ENCODE measurements around the gene VSIG10L2.

Gene VSIG10L2

DNA sequence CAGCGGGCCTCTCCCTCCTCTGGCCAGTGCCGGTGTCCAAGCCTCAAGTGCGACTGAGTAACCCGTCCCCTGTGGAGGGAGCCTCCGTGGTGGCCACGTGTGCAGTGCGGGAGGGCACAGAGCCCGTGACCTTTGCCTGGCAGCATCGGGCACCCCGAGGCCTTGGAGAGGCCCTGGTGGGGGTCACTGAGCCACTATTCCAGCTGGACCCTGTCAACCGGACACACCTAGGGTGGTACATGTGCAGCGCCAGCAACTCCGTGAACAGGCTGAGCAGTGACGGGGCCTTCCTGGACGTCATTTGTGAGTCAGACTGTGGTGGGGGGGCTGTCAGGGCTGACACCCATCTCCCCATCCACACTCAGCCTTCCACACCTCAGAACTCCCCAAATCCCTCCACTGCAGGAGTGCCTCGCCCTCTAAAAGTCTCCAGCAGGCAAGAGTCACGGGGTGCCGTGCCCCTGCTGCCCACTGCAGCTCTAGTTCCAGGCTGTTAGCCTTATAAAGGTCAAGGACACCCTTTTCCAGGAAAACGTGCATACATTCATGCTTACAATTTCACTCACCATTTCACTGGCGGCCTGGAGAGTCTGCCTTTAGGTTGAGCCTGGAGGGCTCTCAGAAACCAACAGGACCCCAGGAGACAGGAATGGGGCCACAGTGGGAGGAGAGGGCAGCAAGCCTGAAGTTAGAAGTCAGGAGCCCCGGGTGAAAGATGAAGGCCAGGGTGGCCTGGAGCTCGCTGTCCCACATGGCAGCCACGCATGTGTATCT is 2.6 kb downstream of the VSIG10L2 start:
- DNase-seq = no peak

DNA sequence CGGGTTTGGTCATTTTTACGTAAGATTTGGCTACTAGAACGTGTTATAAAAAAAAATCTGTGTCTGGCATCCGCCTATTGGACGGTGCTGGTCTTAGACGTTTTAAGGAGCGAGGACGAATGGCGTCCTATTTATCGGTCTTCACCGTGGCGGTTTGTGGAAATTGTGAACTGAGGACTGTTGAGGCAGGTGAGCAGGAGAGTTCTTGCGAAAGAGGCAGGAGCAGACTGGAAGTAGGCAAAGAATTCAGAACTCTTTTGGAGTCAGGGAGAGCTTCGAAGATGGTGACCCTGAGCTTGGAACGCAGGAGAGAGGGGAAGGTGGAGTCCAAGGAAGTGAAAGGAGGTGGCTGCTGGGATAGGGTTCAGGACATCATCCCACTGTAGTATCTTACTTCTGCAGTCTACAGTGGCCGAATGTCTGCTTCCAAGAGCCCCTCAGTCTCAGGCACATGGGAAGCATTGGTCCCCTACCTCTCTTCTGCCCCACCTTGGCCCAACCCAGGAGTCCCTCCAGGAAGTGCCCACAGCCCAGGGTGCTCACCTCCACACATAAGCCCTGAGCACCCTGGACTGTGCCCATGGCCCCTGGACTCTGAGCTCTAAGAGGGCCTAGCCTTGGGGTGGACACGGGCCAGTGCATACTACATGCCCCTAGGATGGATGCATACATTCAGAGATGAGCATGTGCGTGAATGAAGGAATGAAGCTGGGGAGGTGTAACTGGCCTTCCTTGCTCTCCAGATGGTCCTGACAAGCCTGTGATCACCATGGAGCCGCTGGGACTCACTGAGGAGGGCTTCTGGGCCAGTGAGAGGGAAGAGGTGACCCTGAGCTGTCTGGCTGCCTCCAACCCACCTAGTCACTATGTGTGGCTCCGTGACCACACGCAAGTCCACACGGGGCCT is 3.7 kb downstream of the VSIG10L2 start:
- DNase-seq = no peak

- DNase-seq = no peak
Measured at GRCh38 chr11:125950178-125950490, 4.3 kb downstream of the VSIG10L2 start.

GRCh38 chr11:125950696-125951651 is 5.1 kb downstream of the VSIG10L2 start:
- no peak for DNase-seq

DNA sequence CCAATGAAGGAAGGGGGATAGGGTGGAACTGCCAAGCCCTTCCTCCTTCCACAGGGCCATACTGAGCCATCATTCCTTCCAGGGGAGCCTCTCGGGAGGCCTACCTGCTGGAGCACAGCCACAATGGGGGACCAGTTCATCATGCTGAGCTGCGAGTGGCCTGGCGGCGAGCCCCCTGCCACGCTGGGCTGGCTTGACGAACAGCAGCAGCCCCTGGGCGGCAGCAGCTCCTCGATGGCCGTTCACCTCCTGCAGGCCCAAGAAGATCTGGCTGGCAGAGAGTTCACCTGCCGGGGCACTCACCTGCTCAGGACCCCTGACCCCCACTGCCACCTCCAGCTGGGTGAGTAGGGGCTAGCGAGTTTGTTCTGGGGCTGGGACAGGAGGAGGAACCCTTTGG is 5.9 kb downstream of the VSIG10L2 start:
- no peak for DNase-seq

DNA sequence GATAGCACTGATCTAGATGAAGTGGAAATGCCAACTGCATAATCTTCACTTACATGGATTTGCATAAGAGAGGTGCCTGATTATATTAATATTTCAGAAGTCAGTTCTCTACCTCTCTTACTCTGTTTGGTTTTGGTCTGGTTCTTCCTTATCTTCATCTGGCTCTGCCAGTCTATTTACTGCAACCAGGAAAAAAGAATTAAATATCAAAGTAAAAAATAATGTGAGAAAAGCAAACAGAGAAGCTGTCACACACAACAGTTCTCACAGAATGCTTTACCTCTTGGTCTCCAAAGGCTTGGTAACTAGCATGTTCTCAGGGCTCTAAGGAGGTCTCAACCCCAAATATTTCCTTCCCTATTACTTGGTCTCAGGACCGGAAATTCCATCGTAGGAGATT is 6.7 kb downstream of the VSIG10L2 start:
- no peak for DNase-seq

DNA sequence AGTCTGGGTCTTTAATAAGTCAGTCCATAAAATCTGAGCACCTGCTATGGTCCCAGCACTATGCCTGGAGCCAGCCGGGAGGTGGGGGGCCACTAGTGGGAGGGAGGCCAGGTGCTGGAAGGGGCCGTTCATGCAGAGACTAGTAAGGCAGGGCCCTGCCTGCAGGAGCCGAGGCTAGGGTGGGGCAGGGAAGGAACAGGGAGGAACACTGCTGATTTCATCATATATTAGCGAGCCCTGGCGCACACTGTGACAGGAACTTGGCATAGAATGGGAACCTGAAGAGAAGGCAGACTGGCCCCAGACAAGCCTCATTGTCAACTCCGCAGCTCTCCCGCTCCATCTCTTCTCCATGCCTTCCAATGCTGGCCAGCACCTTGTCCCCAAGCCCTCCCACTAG is 7.1 kb downstream of the VSIG10L2 start:
- DNase-seq = no peak

GRCh38 chr11:125953401-125953935 is 7.6 kb downstream of the VSIG10L2 start:
- no peak for DNase-seq

GRCh38 chr11:125954123-125954944 is 8.5 kb downstream of the VSIG10L2 start:
- no peak for DNase-seq

DNA sequence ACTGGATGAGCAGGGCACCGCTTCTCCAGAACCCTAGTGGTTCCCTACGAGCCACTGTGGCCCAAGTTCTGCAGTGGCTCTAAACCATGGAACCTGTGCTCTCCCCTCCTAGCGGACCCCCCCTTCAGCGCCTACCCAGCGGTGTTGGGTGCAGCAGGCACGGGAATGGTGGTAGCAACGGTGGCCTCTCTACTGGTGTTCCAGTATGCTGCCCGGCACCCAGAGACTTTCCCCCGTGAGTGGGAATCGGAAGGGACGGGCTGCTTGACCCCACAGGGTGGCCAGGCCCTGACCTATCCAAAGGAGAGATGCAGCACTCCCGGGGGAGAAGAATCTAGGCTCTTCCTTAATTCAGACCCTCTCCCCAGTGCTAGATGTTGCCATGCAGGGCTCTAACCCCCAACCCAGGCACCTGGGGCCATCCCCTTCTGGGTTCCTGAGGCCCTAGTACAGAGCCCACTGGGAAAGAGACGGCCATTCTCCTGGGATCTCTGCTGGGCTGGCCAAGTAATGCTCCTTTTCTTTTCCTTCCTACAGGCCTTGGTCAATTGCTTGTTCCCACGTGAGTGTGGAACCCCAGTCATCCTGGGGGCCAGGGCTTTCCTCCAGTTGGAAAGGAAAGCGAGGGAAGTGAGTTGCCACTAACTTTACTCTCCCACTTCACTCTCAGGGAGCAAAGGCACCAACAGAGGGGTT is 9.2 kb downstream of the VSIG10L2 start:
- DNase-seq = no peak

GRCh38 chr11:125955856-125956255 is 10.0 kb downstream of the VSIG10L2 start:
- DNase-seq = no peak

DNA sequence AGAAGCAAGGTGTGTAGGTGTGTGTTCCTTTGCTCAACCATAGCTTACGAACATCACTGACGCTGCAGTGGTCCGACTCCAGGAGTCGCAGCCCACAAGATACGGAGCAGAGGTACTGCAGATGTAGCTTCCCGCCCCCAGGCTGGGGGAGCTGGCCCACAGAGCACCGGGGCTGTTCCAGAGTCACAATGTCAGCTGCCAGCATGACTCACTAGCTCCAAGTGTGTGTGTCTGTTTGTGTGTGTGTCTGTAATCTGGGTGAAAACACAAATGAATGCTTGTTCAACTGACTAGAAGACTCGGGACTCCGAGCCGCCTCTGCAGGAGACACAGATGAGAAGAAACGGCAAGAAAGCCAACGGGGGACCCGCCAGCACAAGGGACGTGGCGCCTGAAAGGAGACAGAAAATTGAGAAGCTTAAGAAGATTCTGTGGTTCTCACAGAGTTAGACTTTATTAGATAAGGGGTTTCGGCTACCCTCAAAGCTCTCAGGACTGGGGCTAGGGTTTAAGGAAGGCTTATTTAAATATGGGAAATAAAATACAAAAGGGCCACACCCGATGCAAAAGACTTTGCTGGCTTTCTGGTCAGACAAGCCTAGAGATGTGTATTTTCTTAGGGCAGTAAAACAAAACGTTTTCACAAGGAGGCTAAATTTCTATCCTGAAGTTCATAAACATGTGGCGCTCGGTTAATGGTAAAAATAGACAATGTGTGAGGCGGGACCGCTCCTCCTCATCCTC is 10.7 kb downstream of the VSIG10L2 start:
- DNase-seq = no peak

DNA sequence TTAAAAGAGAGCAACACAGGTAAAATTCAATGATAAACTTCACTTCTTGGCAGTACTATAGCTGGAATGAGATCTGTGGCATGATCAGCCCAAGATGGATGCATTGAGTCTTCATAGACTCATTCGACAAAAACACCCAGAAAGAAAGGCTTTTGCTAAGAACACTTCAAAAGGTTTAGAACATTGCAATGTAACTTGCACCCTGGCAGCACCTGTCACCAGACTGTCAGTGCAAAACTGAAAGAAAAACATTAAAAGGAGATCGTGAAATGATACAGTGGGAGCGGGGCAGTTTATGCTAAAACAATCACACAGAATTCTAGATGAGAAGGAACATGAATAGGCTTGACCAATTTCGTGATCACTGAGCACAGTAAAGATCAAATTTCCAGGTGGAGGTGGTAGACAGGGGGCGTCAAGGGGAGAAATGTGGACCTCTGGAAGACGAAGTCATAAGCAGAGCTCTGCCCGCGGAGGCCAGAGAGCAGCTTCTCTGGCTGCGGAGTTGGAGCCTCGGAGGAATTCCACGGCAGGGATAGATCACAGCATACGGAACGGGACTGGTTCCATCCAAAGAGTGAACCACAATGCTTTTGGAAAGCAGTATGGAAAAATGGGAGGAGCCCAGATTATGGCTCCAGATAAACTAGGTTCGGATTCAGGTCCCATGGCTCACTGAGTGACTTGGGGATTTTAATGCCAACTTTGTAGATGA is 11.9 kb downstream of the VSIG10L2 start:
- no peak for DNase-seq

DNA sequence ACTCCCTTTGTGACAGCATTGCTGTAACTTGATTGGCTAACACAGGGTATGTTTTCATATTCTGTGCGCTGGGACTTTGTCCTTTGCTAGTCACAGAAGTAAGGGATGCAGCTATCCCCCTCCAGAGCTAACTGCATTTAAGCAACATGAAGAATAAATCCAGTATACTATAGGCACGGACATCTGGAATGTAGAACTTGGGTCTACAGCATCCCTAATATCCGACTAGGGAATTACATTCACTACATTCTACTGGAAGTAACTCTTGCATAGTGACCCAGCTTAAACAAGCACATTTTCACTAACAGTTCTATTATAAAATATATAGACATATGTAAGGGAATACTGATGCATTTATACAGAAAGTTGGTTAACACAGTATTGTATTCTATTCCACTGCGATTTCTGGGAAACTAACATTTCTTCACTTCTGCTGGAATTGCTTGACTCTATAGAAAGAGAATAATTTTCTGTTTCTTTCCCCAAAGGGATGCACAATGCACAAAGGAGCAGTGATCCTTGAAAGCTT is 13.1 kb downstream of the VSIG10L2 start:
- DNase-seq = no peak

GRCh38 chr11:125959511-125959910 is 13.7 kb downstream of the VSIG10L2 start:
- DNase-seq = no peak

DNA sequence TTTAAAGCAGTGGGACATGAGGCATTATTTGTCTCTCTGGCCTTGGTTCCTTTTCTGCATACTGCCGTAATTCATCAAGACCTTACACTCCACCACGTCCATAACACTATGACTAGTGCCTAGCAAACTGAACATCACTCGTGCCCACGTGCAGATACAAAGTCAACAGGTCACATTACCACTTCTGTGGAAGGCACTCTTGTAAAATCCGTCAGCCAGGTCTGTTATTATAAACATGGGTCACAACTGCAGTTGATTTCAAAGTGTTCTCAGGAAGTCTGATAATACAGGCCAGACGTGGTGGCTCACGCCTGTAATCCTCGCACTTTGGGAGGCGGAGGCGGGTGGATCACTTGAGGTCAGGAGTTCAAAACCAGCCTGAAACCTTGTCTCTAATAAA is 14.1 kb downstream of the VSIG10L2 start:
- DNase-seq = no peak

- DNase-seq = no peak
Measured at GRCh38 chr11:125960771-125961170, 14.9 kb downstream of the VSIG10L2 start.

DNA sequence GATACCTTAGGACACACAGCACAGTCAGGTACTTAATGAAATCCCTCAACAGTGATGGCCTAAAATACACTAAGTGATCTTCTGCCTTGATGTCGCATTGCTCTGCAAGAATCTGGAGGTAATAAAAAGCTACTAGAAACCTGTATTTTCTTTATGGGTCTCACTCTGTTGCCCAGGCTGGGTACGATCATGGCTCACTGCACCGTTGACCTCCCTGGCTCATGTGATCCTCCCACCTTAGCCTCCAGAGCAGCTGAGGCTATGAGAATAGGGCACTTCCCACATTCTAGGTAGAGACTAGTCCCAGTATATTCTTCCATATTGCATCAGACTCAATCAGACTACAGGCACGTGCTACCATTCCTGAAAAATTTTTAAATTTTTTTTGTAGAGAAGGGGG is 21.7 kb downstream of the VSIG10L2 start:
- DNase-seq = no peak

GRCh38 chr11:125968354-125968753 is 22.5 kb downstream of the VSIG10L2 start:
- no peak for DNase-seq

GRCh38 chr11:125971618-125972017 is 25.8 kb downstream of the VSIG10L2 start:
- no peak for DNase-seq

All from stimulated activated CD4-positive, alpha-beta T cell treated with anti-CD3 and anti-CD28 coated beads, Interleukin-2, amount 100 ng/mL, for 48 hours (primary cell).